Measurements from ENCODE around the gene ST14.

Gene ST14

GRCh38 chr11:130118165-130118564 is 41.4 kb upstream of the ST14 start:
- no peak for TF ChIP-seq CTCF (IDR thresholded peaks at IDR 0.05; ENCODE audit: insufficient read depth, low read depth, low read length, missing control alignments)
- no peak overlapping the region for H3K4me3 ChIP-seq (ENCODE audit: low read depth, low read length)
- DNase-seq (ENCODE audit: low read depth) = peak; percentile 62

DNA sequence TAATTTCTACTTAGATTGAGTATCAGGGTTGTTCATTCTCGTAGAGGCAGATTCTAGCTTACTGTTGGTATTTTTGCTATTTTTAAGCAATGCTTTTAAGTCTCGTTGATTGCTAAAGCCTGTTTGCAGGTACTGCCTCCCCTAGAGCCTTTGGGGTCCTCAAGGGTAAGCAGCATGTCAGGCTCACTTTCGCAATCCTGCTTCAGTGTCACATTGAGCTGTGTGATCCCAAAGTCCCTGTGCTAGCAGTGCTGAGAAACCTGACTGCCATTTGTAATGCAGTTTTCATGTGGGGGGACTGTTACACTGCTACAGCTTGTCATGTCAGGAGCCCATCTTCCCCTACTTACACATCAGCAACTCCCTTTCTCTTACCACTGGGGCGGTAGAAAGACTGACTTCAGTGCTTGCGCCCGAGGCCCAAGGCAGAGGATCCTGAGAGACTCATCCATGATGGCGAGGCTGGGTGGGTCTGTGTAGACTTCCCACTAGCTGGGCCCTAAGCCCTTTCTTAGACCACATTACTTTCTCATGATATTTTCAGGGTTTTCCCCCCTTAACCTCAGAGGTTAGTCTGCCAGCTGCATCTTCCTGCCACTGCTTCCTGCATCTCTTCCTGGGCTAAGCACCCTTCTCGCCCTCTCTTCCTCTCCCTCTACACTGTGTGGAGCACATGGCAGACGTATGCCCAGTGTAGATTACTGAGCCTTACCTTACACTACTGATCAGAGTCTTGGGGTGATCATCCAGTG is 40.8 kb upstream of the ST14 start:
- no peak overlapping the region for H3K4me3 ChIP-seq (ENCODE audit: low read depth, low read length)
- no peak for TF ChIP-seq CTCF (IDR thresholded peaks at IDR 0.05; ENCODE audit: insufficient read depth, low read depth, low read length, missing control alignments)
- peak; percentile 52 for DNase-seq (ENCODE audit: low read depth)

DNA sequence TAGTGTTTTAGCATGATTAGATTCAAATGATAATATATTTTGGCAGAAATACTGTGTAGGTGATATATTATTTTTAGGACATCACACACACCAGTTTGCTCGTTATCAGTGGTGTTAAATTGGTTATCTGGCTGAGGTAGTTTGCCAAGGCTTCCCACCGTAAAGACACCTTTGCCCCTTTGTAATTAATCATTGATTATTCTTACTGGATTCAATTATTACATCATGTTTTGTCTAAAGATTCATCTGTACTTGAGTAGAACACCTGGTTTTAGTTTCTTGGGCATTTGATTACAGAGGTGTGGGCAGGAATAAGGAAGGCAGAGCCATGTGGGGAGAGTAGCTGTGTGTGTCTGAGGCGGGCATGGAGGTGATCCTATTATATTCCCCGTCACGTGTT is 39.5 kb upstream of the ST14 start:
- no peak for DNase-seq (ENCODE audit: low read depth)
- no peak overlapping the region for H3K4me3 ChIP-seq (ENCODE audit: low read depth, low read length)
- no peak for TF ChIP-seq CTCF (IDR thresholded peaks at IDR 0.05; ENCODE audit: insufficient read depth, low read depth, low read length, missing control alignments)

GRCh38 chr11:130121445-130121978 is 38.1 kb upstream of the ST14 start:
- no peak overlapping the region for H3K4me3 ChIP-seq (ENCODE audit: low read depth, low read length)
- no peak for TF ChIP-seq CTCF (IDR thresholded peaks at IDR 0.05; ENCODE audit: insufficient read depth, low read depth, low read length, missing control alignments)
- no peak for DNase-seq (ENCODE audit: low read depth)

DNA sequence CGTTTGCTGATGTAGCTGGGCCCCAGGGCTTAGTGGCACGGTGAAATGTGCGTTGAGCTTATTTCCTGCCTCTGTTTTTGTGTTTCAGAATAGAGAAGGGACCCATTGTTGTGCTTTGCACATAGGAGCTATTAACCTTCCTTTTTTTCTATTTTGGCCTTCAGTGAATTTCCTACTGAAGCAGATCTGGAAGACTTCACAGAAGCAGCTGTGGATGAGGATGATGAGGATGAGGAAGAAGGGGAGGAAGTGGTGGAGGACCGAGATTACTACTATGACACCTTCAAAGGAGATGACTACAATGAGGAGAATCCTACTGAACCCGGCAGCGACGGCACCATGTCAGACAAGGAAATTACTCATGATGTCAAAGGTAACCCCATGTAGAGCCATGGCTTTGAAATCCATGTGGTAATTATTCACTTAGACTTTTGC is 37.4 kb upstream of the ST14 start:
- no peak overlapping the region for H3K4me3 ChIP-seq (ENCODE audit: low read depth, low read length)
- no peak for TF ChIP-seq CTCF (IDR thresholded peaks at IDR 0.05; ENCODE audit: insufficient read depth, low read depth, low read length, missing control alignments)
- DNase-seq (ENCODE audit: low read depth) = peak; percentile 21

DNA sequence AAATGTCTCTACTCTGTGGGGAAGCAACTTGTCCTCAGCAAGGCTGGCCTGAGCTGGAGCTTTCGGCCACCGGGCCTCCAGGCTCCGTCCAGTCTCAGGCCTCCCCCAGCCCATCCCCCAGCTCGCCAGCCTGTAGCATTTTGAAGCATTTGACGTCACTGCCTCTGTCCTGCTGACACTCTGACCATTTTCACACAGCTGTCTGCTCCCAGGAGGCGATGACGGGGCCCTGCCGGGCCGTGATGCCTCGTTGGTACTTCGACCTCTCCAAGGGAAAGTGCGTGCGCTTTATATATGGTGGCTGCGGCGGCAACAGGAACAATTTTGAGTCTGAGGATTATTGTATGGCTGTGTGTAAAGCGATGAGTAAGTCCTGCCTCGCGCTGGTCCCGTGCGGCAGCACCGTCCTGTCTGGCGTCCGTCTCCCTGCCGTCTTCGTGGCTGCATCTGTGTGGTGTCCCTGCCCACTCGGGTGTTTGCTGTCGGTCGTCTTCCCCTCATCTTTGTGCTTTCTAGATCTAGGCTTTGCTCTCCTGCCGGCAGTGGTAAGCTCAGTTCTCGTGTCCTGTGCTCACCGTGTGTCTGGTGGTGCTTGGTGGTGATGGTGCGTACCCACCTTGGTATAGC is 36.1 kb upstream of the ST14 start:
- no peak overlapping the region for H3K4me3 ChIP-seq (ENCODE audit: low read depth, low read length)
- no peak for DNase-seq (ENCODE audit: low read depth)
- TF ChIP-seq CTCF (IDR thresholded peaks at IDR 0.05; ENCODE audit: insufficient read depth, low read depth, low read length, missing control alignments) = no peak

Measured in GM12865 (cell line).